CD4-positive, alpha-beta T cell treated with Interleukin-4 for 1 hour (primary cell): ENCODE data around the gene SELENOW.

Source experiments
- DNase-seq, 2 donors: peaks; one replicate each; pipeline ENCODE4 v3.0.0-alpha.2; 2020 to 2022

Gene SELENOW

GRCh38 chr19:47826800-47827199 lies 48.3 kb downstream of the SELENOW start:
- no peak for DNase-seq

GRCh38 chr19:47832723-47833122 lies 54.2 kb downstream of the SELENOW start:
- no peak for DNase-seq
